ENCODE measurements around the gene INTU.

- no peak for TF ChIP-seq CTCF (IDR thresholded peaks at IDR 0.05; ENCODE audit: insufficient read depth, low read length)
- no peak for TF ChIP-seq GABPA (IDR thresholded peaks at IDR 0.05; ENCODE audit: low read depth)
- TF ChIP-seq REST (IDR thresholded peaks at IDR 0.05; ENCODE audit: insufficient replicate concordance, low read depth), result no peak
- TF ChIP-seq POLR2AphosphoS5 (IDR thresholded peaks at IDR 0.05; ENCODE audit: low read depth), result no peak
- no peak for TF ChIP-seq SPI1 (IDR thresholded peaks at IDR 0.05; ENCODE audit: borderline replicate concordance, low read depth)
Measured at GRCh38 chr4:127708985-127709384, 76.2 kb downstream of the INTU start.
